OCI-LY1 (cell line): ENCODE measurements around the gene CAVIN1.

Experiments
- H2AFZ ChIP-seq: fragments of 200-600 bp; sonication (generic), shearing (Covaris generic); 2 replicates; pipeline ENCODE4 v1.6.0; 2014; ENCODE audit warnings: antibody characterized with exemption, mild to moderate bottlenecking, low read length
- H3F3A ChIP-seq: fragments of 200-600 bp; sonication (generic), shearing (Covaris generic); 2 replicates; pipeline ENCODE4 v1.6.0; 2014; ENCODE audit warnings: mild to moderate bottlenecking, antibody characterized with exemption, low read length, moderate library complexity; ENCODE audit not compliant: insufficient read depth
- H3K27ac ChIP-seq: fragments of 200-600 bp; sonication (generic); 2 replicates; pipeline ENCODE4 v1.5.1; 2014; ENCODE audit warnings: low read length, mixed run types, mild to moderate bottlenecking, low read depth; ENCODE audit not compliant: poor library complexity, severe bottlenecking
- H3K27me3 ChIP-seq: fragments of 200-600 bp; sonication (generic); 2 replicates; pipeline ENCODE4 v1.6.0; 2014; ENCODE audit warnings: antibody characterized with exemption, mild to moderate bottlenecking, low read length, moderate library complexity; ENCODE audit not compliant: insufficient read depth
- H3K36me3 ChIP-seq: fragments of 200-600 bp; sonication (generic); 2 replicates; pipeline ENCODE4 v1.6.1; 2014; ENCODE audit warnings: mild to moderate bottlenecking, antibody characterized with exemption, low read length, moderate library complexity, mixed read lengths; ENCODE audit not compliant: insufficient read depth
- H3K4me1 ChIP-seq: fragments of 200-600 bp; sonication (generic); 2 replicates; pipeline ENCODE4 v1.5.1; 2014; ENCODE audit warnings: mild to moderate bottlenecking, low read length, moderate library complexity; ENCODE audit not compliant: insufficient read depth, severe bottlenecking
- H3K4me2 ChIP-seq: fragments of 200-600 bp; sonication (generic), shearing (Covaris generic); 2 replicates; pipeline ENCODE4 v1.6.1; 2014; ENCODE audit warnings: low read length
- H3K4me3 ChIP-seq: fragments of 200-600 bp; sonication (generic); 2 replicates; pipeline ENCODE4 v1.5.1; 2014; ENCODE audit warnings: low read length, low read depth, mild to moderate bottlenecking, mixed read lengths; ENCODE audit not compliant: poor library complexity, severe bottlenecking
- H3K79me2 ChIP-seq: fragments of 200-600 bp; shearing (Covaris generic); 2 replicates; pipeline ENCODE4 v1.6.1; 2016; ENCODE audit warnings: mixed run types, low read length, mixed read lengths; ENCODE audit not compliant: insufficient read depth
- H3K9ac ChIP-seq: fragments of 200-600 bp; sonication (generic), shearing (Covaris generic); 2 replicates; pipeline ENCODE4 v1.6.1; 2014; ENCODE audit warnings: mild to moderate bottlenecking, low read length, mixed read lengths
- H3K9me2 ChIP-seq: fragments of 200-600 bp; sonication (generic), shearing (Covaris generic); 2 replicates; pipeline ENCODE4 v1.6.1; 2014; ENCODE audit warnings: low read depth, mild to moderate bottlenecking, low read length, mixed read lengths
- H3K9me3 ChIP-seq: fragments of 200-600 bp; shearing (Covaris generic); 2 replicates; pipeline ENCODE4 v1.6.1; 2014; ENCODE audit warnings: low read length, mixed read lengths
- H4K20me1 ChIP-seq: fragments of 200-600 bp; sonication (generic), shearing (Covaris generic); 2 replicates; pipeline ENCODE4 v1.6.0; 2016; ENCODE audit warnings: mild to moderate bottlenecking, low read length; ENCODE audit not compliant: insufficient read depth
- EZH2 ChIP-seq: fragments of 200-600 bp; sonication (generic), shearing (Covaris generic); IDR thresholded peaks from 2 replicates; pipeline ENCODE4 v1.8.0; 2017; ENCODE audit warnings: borderline replicate concordance, mixed run types, mild to moderate bottlenecking, antibody characterized with exemption, low read length, moderate library complexity, mixed read lengths
- TF ChIP-seq, protein P1 (sequence below): fragments of 200-600 bp; sonication (generic), shearing (Covaris generic); IDR thresholded peaks from 2 replicates; pipeline ENCODE4 v1.5.1; 2017; ENCODE audit warnings: mild to moderate bottlenecking, antibody characterized with exemption, low read length, moderate library complexity, mixed read lengths

The CAVIN1 gene

DNA sequence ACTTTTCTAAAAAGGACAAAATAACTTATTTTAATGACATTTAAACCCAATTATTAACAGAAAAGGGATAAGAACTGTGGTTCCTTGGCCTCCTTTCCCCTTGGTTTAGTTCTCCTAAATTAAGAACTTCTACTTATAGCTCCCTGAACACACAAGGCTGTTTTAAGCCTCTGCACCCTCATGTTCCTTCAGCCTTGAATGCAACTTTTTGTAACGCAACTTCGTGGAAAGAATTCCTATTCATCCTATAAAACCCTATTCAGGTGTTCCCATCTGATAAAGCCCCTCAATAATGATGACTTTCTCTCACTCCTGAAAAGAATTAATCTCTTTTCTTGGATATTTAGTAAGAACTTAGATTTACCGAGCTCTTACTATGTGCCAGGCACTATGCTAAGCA is 41.2 kb downstream of the CAVIN1 start:
- H3K4me2 ChIP-seq: no peak overlapping the region
- no peaks in the 10 kb centered on the region for H4K20me1 ChIP-seq
- no peaks in the 10 kb centered on the region for H3K36me3 ChIP-seq
- H3F3A ChIP-seq: no peaks in the 10 kb centered on the region
- no peak overlapping the region for H3K27ac ChIP-seq
- no peaks in the 10 kb centered on the region for H3K79me2 ChIP-seq
- no peaks in the 10 kb centered on the region for H3K9me3 ChIP-seq
- H3K9me2 ChIP-seq: no peaks in the 10 kb centered on the region
- peaks cover 4% of the 10 kb centered on the region for H3K4me1 ChIP-seq
- H3K27me3 ChIP-seq: no peaks in the 10 kb centered on the region
- H3K4me3 ChIP-seq: no peak overlapping the region
- no peak for TF ChIP-seq EZH2
- TF ChIP-seq, protein P1, sequence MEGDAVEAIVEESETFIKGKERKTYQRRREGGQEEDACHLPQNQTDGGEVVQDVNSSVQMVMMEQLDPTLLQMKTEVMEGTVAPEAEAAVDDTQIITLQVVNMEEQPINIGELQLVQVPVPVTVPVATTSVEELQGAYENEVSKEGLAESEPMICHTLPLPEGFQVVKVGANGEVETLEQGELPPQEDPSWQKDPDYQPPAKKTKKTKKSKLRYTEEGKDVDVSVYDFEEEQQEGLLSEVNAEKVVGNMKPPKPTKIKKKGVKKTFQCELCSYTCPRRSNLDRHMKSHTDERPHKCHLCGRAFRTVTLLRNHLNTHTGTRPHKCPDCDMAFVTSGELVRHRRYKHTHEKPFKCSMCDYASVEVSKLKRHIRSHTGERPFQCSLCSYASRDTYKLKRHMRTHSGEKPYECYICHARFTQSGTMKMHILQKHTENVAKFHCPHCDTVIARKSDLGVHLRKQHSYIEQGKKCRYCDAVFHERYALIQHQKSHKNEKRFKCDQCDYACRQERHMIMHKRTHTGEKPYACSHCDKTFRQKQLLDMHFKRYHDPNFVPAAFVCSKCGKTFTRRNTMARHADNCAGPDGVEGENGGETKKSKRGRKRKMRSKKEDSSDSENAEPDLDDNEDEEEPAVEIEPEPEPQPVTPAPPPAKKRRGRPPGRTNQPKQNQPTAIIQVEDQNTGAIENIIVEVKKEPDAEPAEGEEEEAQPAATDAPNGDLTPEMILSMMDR: no peak
- H3K9ac ChIP-seq: no peak overlapping the region
- H2AFZ ChIP-seq: no peak overlapping the region

DNA sequence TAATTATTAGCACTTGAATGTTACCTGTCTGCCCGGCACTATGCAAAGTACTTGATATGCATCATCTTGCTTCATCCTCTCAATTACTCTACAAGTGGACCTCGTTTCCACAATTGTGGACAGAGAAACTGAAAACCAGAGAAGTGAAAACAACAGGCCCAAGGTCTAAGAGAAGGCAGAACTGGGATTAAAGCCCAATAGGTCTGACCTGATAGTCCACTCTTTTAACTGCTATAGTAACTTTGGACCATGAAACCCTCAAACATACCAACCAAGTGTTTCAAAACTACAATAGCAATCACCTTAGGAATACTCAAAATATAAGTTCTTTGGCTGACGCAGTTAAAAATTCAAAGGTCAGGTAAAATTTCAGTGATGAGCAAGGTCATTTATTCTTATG is 42.1 kb downstream of the CAVIN1 start:
- no peaks in the 10 kb centered on the region for H3K9me2 ChIP-seq
- no peak overlapping the region for H3K27ac ChIP-seq
- H3F3A ChIP-seq: no peaks in the 10 kb centered on the region
- no peaks in the 10 kb centered on the region for H3K79me2 ChIP-seq
- no peak overlapping the region for H3K9ac ChIP-seq
- no peak overlapping the region for H2AFZ ChIP-seq
- no peaks in the 10 kb centered on the region for H3K36me3 ChIP-seq
- peaks cover 4% of the 10 kb centered on the region for H3K4me1 ChIP-seq
- no peaks in the 10 kb centered on the region for H4K20me1 ChIP-seq
- H3K4me2 ChIP-seq: no peak overlapping the region
- no peaks in the 10 kb centered on the region for H3K9me3 ChIP-seq
- TF ChIP-seq, protein P1: no peak
- no peak for TF ChIP-seq EZH2
- no peaks in the 10 kb centered on the region for H3K27me3 ChIP-seq
- no peak overlapping the region for H3K4me3 ChIP-seq

DNA sequence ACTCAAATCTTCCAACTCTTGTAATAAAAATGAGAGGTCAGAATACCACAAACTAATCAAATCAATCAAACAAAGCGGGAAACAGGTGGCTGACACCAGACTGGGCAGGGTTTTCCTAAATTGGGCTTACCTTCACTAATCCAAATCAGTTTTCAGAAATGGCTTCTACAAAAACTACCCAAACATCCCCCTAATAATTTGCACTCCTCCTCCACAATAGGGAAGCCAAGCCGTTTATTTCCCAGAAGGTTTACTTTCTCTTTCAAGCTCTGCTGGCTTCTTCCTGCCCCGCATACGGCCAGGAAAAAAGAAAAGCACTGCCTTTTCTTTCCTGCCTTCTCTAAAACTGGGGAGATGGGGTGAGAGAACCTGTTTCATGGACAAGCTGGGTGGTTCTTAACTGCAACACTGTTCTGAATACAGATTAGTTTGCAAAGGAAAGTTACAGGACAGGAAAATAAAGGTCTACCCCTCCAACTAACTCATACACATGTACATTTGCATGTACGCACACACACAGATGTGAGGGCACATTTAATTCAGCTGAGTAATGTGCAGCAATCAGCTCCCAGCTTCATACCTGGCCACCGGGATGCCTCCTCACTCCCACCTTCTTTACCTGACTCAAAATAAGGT is 44.0 kb downstream of the CAVIN1 start:
- Histone ChIP-seq H3K4me2 (peak overlapping the region; percentile 33; the same call in 1 of the 2 replicates), H3K9ac (no peak overlapping the region), H3K79me2 (no peaks in the 10 kb centered on the region), H3K27ac (no peak overlapping the region), H3K4me3 (no peak overlapping the region), H3F3A (no peaks in the 10 kb centered on the region), H3K4me1 (peaks cover 4% of the 10 kb centered on the region), H2AFZ (no peak overlapping the region), H3K9me3 (no peaks in the 10 kb centered on the region), H3K36me3 (no peaks in the 10 kb centered on the region), H3K9me2 (no peaks in the 10 kb centered on the region), H3K27me3 (no peaks in the 10 kb centered on the region), H4K20me1 (no peaks in the 10 kb centered on the region)
- TF ChIP-seq, protein P1: no peak
- TF ChIP-seq EZH2: no peak
